Limb (tissue), 2 donors: ENCODE measurements around the gene MRPL36.
"Not testable (repeated sequence)": the region's sequence is repeated elsewhere in the genome, so short reads cannot be mapped to it uniquely, and the experiment has no call there.

Source experiments
- DNase-seq, 2 donors: peaks; one replicate each; pipeline ENCODE4 v3.0.0-alpha.2; 2016; ENCODE audit errors: extremely low spot score in 2 of 2

MRPL36 gene

DNA sequence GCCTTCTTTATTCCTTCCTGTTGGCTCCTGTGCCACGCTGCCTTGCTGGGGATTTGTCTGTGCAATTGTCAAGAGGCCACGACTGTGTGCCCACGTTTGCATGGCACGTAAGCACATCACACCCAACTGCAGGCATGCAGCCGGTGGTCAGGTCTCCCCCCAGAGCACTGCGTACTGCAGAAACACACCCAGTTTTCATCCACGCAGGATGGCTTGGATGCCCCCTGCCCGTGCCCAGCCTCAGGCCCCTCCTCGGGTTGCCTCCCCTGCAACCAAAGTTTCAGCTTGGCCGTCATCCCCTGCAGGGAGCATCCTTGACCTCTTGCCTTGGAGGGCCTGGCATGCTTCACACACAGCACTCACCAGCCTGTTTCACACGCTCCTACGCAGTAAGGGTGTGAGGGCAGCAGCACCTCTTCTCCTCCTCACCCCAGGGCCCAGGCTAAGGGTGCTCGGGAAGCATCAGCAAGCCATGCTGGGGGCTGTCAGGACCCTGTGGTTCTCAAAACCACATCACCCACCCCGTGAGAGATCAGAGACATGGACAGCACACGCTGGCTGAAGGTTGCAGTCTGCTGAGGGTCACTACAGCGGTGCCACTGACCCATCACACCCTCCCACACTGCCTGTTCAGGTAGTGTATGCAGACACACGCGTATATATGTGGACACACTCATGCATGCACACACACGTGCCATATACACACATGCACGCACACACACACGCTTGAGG, 3.1 kb downstream of the MRPL36 start:
- DNase-seq, result no peak

DNA sequence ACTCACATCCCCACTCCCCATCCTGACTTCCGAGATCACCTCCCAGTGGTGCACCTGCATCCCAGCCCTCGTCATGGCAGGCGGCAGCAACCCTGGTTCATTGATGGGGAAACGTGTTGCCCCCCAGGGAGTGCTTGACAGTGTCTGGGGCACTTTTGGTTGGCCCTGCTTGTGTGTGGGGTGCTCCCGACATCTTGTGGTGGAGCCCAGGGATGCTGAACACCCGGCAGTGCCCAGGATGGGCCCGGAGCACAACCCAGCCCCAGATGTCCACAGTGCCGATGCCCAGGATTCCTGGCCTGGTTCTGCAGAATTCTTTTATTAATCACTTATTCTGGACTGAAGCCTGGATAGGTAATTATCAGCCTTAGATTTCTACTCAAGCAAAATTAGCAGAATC, 3.7 kb downstream of the MRPL36 start:
- DNase-seq, result no peak

DNA sequence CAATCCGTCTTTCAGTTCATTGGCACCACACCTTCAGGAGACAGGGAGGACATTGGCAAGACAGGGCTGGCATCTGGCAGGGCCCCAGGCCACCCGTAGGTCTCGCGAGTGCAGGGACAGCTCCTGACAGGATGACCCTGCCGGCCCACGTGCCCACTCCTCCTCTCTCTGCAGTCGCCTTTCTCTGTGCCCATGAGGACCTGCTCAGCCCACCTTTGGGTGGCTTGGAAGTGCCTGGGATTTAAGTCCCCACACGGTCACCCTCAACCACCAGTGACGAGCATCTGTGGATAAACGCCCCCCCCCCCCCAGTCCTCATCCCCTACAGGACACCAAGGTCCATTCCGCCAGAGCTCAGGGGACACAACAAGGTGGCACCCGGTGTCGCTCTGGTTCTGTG, 4.1 kb downstream of the MRPL36 start:
- DNase-seq, result no peak

DNA sequence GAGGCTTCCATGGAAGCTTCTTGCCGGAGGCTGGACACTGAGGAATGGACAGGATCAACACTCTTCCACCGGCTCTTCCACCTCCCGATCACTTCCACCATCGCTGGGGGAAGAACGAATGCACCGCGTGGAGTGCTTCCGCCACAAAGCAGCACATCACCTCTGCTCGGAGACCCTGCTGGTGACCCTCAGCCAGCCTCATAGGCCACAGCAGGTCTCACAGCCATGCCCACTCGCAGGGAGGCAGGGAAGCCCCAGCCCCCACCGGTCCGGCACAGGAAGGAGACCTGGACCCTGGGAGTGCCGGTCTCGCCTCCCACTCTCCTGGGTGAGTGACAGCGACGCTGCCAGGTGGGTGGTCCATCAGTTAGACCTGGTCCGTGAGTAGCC, 4.7 kb downstream of the MRPL36 start:
- DNase-seq, result no peak

DNA sequence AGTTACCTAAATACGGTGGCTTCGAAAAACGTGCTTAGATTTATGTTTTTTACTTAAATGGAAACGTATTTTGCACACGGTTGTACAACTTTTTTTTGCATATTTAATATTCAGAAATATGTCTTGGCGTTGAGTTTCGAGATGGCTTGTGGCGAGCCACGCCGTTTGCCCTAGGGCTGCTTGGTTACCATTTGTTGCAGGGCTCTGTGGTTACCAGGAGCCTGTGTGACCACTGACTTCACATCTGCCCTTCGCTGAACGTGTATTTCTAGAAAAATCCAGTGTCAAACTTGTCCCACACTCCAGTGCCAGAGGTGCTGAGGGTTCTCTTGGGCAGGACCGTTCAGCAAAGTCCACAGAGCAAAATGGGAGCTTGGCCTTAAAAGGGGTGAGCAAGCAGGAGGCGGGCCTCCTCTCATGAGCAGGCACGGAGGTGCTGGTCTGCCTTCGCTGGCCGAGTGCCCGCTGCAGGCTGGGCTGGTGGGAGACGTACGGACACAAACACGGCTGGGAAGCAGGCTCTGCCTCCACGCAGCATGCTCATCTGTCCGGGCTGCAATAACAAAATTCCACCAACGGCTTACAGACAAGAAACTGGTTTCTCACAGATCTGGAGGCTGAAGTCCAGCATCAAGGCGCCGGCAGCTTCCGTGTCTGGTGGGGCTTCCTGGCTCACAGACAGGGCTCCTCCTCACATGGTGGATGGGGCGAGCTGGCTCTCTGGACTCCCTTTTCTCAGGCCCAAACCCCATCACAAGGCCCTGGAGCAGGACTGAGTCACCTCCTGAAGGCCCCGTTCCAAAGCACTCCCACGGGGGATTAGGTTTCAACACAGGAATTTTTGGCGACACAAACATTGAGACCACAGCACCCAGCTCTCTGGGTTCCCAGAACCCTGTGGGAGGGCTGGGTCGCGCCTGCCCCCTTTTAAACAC, 5.4 kb downstream of the MRPL36 start:
- no peak for DNase-seq

DNA sequence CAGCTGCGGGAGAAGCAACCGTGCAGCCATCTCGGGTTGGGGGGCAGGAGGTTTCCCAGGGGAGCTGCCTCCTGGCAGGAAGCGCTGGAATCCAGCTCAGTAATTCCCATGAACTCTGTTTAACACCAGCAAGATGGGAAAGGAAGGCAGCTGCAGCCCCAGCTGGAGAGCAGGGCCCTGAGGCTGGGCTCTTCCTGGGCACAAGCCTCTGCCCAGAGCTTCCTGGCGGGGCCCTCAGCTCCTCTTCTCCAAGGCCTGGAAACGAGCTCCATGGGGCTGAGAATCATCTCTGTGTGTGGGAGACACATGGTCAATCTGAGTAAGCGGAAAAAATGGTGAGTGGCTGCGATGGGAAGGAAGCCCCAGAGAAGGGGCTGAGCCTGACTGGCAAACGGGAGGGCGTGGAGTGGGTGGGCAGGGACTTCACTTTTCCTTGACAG, 6.3 kb downstream of the MRPL36 start:
- peak in 1 of 2 donors; percentile 47 for DNase-seq

DNA sequence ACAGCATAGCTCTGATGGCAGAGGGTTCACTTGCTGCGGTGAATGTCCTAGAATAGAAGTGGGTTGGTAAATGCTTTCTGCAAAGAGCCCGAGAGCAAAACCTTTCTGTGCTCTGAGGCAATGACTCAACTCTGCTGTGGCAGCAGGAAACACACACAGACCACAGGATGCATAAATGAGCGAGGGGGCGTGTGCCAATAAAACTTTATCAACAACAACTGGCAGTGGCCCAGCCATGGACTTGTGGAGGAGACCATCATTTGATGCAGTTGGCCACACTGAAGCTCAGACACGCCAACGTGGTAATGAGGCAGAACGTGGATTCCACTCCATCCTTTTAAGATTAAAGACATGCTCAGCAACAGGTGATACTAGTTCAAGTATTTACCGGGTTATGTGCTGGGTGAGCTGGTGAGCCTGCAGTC, 6.8 kb downstream of the MRPL36 start:
- DNase-seq, result peak in 1 of 2 donors; percentile 22

DNA sequence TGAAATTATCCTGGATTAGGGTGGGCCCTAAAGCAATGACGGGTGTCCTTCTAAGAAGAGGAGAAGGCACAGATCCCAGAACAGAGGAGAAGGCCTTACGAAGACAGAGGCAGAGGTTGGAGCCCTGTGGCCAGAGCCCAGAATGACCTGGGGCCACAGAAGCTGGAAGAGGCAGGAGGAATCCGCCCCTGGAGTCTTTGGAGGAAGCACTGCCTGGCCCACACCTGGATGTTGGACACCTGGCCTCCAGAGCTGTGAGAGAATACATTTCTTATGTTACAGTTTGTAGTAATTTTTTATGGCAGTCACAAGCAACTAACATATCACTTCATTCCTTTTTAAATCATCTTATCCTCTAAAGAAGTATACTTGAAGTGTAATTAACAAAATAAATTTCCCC, 8.5 kb downstream of the MRPL36 start:
- DNase-seq, result no peak

DNA sequence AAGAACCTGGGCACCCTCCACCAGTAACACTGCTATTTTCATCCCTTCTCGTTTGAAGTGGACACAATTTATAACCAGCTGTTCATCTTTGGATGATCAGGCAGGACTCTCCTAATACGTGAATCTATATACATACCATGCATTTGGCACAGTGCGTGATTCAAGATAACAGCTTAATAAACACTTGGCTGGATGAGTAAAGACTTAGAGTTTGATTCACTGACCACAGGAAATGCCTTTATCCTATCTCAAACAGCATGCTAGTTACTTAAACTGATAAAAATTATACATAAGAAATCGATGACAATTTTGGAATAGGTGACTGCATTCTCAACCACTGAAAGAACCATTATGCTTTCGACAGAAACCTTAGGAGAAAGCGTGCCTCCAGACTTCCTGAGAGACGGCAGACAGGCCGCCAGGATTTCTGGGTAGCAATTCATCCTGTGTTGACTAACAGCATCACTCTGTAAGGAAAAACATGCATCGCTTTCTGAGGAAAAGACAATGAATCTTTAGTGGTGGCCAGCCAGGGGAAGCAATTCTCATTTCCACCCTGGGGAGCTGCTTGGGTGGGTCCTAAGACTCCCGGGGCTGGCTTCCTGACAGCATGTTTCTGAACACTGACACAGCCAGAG, 9.7 kb downstream of the MRPL36 start:
- DNase-seq, result no peak

DNA sequence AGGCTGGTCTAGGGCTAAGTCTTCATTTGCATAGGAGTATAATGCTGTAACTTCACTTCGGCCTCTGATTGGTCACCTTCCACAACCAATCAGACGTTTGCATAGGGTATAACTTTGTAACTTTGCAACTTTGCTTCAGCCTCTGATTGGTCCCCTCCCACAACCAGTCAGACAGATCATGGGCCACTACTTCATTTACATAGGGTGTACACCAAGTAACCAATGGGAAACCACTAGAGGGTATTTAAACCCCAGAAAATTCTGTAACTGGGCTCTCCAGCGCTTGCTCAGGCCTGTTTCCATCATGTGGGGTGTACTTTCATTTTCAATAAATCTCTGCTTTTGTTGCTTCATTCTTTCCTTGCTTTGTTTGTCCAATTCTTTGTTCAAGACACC, 10.2 kb downstream of the MRPL36 start:
- DNase-seq, result not testable (repeated sequence)

DNA sequence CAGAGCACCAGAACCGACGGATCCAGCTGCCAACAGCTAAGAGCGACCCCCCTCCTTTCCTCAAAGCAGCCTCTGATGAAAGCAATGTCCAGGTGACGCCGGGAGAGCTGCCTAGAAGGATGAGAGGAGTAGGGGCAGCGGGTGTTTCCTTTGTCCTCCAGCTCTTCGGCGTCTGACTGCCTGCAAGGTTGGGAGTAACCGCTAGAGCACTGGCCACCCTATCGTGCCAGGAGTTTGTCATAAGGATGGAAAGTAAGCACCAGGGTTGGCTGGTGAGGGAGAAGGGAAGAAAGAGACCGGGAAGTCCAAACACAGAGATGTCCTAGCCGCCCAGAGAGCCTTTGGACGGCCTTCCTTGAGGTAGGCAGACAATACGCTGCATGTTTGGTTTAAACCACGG, 10.8 kb downstream of the MRPL36 start:
- no peak for DNase-seq

DNA sequence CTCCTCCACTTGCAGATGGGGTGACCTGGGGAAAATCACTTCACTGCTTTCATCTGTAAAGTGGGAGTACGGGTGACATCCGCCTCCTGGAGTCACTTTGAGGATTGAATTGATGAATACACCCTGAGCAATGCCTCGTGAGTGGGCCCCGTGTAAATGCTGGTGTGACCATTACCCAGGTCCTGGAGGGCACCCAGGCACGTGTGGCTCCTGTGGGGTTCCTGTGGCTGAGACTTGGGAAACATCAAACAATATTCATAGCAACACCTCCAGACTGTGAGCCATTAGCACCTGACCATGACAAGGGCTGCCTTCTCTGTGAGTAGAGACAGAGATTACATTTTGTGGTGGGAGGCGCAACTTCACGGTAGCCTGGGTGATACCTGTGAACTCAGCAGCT, 11.4 kb downstream of the MRPL36 start:
- no peak for DNase-seq

DNA sequence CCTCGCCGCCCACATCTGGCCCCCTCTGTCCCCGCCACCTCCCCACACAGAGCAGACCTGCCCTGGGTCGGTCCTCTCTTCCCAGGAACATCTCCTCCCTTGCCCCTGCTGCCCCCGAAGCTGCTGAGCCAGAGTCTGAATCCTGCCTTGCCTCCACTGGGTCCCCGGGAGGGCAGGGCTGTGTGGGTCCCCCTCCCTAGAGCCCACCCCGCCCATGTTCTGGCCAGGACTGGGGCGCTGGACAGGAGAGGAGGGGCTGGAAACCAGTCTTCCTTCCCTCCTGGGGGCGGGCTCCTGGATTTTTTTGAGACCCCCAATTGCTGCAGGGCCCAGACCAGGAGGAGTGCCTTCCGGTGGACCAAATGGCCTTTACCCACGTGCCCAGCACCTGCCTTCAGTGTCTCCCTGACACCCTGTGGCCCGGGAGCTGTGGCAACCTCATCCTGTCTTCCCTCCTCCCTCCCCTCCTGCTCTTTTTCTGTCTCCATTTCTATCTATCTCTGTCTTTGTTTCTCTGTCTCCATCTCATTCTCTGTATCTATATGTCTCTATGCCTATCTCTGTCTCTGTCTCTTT, 12.1 kb downstream of the MRPL36 start:
- DNase-seq, result no peak

DNA sequence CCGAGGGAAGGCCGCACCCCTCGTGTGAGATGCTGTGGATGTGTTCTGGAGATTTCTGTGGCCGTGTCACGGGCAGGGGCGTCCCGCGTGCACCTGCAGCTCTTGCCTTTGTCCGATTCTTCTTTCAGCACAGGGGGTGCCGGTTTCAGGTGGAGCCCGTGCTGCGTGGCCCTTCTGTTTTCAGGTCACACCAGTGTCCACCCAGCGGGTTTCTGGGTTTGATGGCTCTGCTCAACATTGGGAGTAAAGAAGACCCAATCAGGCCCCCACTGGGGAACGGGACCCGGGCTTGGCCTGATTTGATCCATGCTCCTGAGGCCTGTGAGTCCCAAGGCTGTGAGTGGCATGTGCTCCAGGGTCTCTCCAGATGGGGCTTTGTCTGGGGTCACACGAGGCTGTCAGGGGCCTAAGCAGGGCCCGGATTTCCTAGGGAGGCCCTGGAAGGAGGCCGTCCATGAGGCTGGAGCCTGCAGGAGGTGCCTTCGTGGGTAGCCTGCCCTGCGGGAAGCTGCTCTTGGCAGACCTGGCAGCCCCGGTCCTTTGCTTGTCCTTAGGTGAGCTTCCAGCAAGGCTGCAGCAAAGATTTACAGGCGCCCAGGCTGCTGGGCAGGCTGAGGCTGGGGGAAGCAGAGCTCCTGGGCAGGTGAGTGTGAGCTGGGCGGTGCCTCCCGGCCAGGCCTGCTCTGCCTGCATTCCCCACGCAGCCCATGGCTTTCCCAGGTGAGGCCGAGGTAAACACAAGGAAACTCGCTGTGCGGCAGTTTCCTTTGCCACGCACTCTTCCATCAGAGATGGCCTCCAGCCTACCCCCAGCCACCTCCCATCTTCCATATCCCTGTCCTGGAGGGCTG, 12.8 kb downstream of the MRPL36 start:
- no peak for DNase-seq

DNA sequence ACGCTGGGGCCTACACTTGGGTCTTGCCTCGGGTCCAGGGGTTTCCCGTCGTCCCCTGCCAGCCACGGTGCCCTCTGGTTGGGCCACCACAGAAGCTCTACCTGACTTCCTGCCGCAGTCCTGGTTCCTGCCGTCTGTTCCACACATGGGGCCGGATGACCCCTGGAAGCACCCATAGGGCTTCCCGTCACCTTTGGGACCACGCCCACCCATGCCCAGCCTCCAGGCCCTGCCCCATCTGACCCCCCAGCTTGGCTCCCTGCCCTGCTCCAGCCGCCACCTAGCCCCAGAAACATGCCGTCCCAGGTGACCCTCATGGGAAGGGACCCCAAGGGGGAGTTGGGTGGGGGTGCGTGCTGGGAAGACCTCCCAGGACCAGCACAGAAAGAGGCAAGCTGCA, 13.7 kb downstream of the MRPL36 start:
- DNase-seq, result no peak

DNA sequence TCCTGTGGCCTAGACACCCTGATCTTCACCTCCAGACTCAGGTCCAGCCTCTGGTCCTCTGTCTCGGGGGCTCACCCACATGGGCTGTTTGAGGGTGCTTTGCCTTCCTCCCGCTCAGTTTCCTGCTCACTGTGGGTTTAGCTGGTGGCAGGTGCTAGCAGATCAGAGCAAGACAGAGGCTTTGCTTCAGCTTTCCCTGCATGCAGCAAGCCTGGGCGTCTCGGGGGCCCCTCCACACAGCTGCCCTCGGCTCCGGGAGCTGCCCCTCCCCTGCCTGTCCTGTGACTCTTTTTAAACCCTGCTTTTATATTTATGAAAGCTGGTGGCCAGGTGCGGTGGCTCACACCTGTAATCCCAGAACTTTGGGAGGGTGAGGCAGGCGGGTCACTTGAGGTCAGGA, 14.6 kb downstream of the MRPL36 start:
- no peak for DNase-seq

DNA sequence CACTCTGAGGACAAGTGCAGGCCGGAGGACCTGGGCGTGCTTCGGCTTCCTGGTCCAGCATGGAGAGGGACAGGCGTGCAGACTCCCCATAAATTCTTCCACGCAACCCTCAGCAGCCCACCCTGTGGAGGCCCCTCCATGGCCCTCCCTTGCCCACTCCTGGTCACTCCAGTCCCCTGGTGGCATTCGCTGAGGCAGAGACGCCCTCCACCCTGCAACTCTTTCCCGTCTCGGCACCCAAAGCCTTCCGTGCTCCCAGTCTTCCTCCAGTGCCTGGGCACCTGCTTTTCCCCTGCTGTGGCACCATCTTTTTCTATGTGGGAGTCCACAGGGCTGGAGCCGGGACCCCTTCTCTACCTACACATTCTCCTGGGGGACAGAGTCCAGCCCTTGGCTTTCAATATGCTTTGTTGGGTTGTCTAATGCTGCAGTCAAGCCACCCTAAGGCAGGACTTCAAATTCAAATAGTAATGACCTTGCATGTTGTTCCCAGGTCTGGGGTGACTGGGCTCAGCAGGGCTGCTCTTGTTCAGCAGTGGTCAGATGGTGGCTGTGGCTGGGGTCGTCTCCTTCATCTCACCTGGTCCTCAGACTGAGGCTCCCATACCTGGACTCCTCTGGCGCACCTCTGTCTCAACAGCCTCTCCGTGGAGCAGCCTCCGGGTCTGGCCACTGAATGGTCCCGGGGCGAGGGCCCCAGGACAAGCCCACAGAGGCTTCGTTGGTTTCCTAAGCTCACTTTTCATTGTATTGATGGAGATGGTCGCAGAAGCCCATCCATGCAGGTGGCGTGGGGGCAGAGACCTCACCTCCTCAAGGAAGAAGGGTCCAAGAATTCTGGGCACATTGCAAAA, 15.2 kb downstream of the MRPL36 start:
- no peak for DNase-seq

DNA sequence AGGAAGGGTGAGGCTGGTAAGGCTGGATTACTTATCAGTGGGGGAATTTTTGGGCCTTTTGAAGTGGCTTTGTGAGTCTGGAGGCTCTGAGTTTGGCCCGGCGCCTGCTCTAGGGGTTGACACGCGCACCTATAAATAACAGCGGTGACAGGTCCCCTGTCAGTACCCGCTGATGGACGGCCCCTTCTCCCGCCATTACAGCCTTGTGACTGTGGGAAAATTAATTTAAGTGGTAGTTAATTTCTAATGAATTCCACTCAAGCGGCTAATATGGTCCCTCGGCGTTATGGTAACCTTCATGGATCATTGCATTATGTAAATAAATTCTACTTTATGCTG, 16.5 kb downstream of the MRPL36 start:
- no peak for DNase-seq

DNA sequence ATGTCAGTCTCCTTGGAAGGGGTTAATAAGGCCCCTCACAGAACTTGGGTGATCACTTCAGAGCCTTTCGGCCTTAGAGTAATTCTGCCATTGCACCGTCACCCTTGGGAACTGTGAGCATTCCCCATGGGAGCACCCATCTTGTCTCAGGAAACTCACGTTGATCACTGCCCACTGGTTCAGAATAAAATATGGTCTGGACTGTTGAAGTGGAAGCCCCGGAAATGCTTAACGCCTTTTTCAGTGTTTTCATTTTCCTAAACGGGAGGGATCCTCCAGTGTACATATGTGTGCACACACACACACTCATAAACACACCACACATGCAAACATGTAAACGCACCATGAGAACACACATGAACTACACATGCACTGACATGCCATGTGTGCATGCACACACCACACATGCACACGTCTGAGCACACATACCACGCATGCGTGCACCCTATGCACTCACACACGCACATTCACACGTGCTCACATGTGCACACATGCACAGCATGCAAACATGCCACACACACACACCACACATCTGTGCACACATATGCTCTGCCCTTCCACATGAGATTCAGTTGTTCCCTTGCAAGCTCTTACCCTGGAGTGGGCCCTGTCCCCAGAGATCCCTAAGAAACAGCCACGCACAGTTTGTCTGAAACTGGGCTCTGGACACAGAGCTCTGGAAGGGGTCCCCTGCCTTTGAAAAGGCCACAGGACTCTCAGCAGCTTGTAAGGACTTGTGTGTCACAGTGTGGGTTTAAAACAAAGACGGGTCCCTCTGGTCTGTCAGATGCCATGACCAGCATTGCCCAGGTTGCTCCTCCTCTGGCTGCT, 17.0 kb downstream of the MRPL36 start:
- DNase-seq, result no peak
